H9 (cell line): ENCODE measurements around the gene VAV2. TPM values are rescaled to one million over a fixed set of nuclear protein-coding genes. Genes with fewer than 3 reads are reported as not detected.

ENCODE experiments used
- DNase-seq: peaks from one replicate; pipeline ENCODE4 v3.0.0-alpha.2; 2017
- H2AFZ ChIP-seq: one replicate; pipeline ENCODE4 v1.6.1; 2013; ENCODE audit warnings: mild to moderate bottlenecking, low read length, control low read depth, moderate library complexity
- H2AK5ac ChIP-seq: 2 replicates; pipeline ENCODE4 v1.6.1; 2013; ENCODE audit warnings: low read length, control low read depth, mixed read lengths; ENCODE audit not compliant: insufficient read length
- H2BK120ac ChIP-seq: one replicate; pipeline ENCODE4 v1.6.1; 2013; ENCODE audit warnings: low read depth, mild to moderate bottlenecking, low read length, control low read depth, inconsistent platforms; ENCODE audit not compliant: poor library complexity, severe bottlenecking
- H2BK12ac ChIP-seq: 2 replicates; pipeline ENCODE4 v1.6.1; 2013; ENCODE audit warnings: low read length, control low read depth, mixed read lengths, low read depth; ENCODE audit not compliant: insufficient read length
- H2BK15ac ChIP-seq: 2 replicates; pipeline ENCODE4 v1.6.1; 2013; ENCODE audit warnings: low read depth, low read length, control low read depth
- H2BK20ac ChIP-seq: one replicate; pipeline ENCODE4 v1.6.1; 2013; ENCODE audit warnings: low read depth, mild to moderate bottlenecking, low read length, control low read depth, inconsistent platforms; ENCODE audit not compliant: poor library complexity, severe bottlenecking
- H2BK5ac ChIP-seq: 2 replicates; pipeline ENCODE4 v1.6.1; 2013; ENCODE audit warnings: low read length, control low read depth, mixed read lengths; ENCODE audit not compliant: insufficient read length
- H3K14ac ChIP-seq: 2 replicates; pipeline ENCODE4 v1.6.1; 2013; ENCODE audit warnings: low read length, control low read depth; ENCODE audit not compliant: insufficient read depth
- H3K18ac ChIP-seq: 2 replicates; pipeline ENCODE4 v1.6.1; 2013; ENCODE audit warnings: low read depth, mild to moderate bottlenecking, mixed read lengths, low read length, control low read depth; ENCODE audit not compliant: insufficient read length
- H3K23ac ChIP-seq: 2 replicates; pipeline ENCODE4 v1.6.1; 2013; ENCODE audit warnings: low read length, control low read depth, mixed read lengths, low read depth; ENCODE audit not compliant: insufficient read length
- H3K23me2 ChIP-seq: 2 replicates; pipeline ENCODE4 v1.6.1; 2013; ENCODE audit warnings: low read depth, mild to moderate bottlenecking, mixed read lengths, low read length, control low read depth; ENCODE audit not compliant: insufficient read length, poor library complexity, severe bottlenecking
- H3K27ac ChIP-seq: 2 replicates; pipeline ENCODE4 v1.5.1; 2013; ENCODE audit warnings: low read length, control low read depth, mixed read lengths, low read depth; ENCODE audit not compliant: insufficient read length
- H3K27me3 ChIP-seq: 2 replicates; pipeline ENCODE4 v1.6.1; 2013; ENCODE audit warnings: low read length, control low read depth, inconsistent platforms; ENCODE audit not compliant: insufficient read depth
- H3K4ac ChIP-seq: 2 replicates; pipeline ENCODE4 v1.6.1; 2013; ENCODE audit warnings: low read depth, mild to moderate bottlenecking, control low read depth, inconsistent platforms, low read length, moderate library complexity
- H3K4me1 ChIP-seq: 2 replicates; pipeline ENCODE4 v1.6.1; 2013; ENCODE audit warnings: low read length, control low read depth, inconsistent platforms; ENCODE audit not compliant: insufficient read depth
- H3K4me2 ChIP-seq: 2 replicates; pipeline ENCODE4 v1.6.1; 2013; ENCODE audit warnings: low read length, control low read depth, mixed read lengths; ENCODE audit not compliant: insufficient read length, insufficient read depth
- H3K56ac ChIP-seq: 2 replicates; pipeline ENCODE4 v1.6.1; 2013; ENCODE audit warnings: low read depth, mild to moderate bottlenecking, mixed read lengths, low read length, control low read depth; ENCODE audit not compliant: insufficient read length
- H3K79me1 ChIP-seq: 2 replicates; pipeline ENCODE4 v1.6.1; 2013; ENCODE audit warnings: low read depth, mild to moderate bottlenecking, moderate library complexity, low read length, control low read depth, inconsistent platforms; ENCODE audit not compliant: insufficient read depth, poor library complexity, severe bottlenecking
- H3K79me2 ChIP-seq: 2 replicates; pipeline ENCODE4 v1.6.1; 2013; ENCODE audit warnings: low read length, control low read depth, inconsistent platforms; ENCODE audit not compliant: insufficient read depth
- H3K9ac ChIP-seq: 2 replicates; pipeline ENCODE4 v1.6.1; 2013; ENCODE audit warnings: low read length, control low read depth, mixed read lengths; ENCODE audit not compliant: insufficient read length; ENCODE audit errors: extremely low read depth
- H3K9me3 ChIP-seq: one replicate; pipeline ENCODE4 v1.6.1; 2013; ENCODE audit warnings: low read depth, low read length, inconsistent platforms; ENCODE audit not compliant: control insufficient read depth
- H3T11ph ChIP-seq: one replicate; pipeline ENCODE4 v1.6.1; 2013; ENCODE audit warnings: mild to moderate bottlenecking, low read length, control low read depth, inconsistent platforms
- H4K20me1 ChIP-seq: one replicate; pipeline ENCODE4 v1.6.1; 2013; ENCODE audit not compliant: control insufficient read depth, insufficient read length, insufficient read depth
- H4K5ac ChIP-seq: 2 replicates; pipeline ENCODE4 v1.6.1; 2013; ENCODE audit warnings: low read depth, mild to moderate bottlenecking, mixed read lengths, low read length, control low read depth; ENCODE audit not compliant: insufficient read length
- H4K8ac ChIP-seq: replicated peaks from 2 replicates; pipeline ENCODE4 v1.6.1; 2013; ENCODE audit warnings: low read length, control low read depth, mixed read lengths, low read depth; ENCODE audit not compliant: insufficient read length
- H4K91ac ChIP-seq: 2 replicates; pipeline ENCODE4 v1.6.1; 2013; ENCODE audit warnings: low read depth, mild to moderate bottlenecking, moderate library complexity, mixed read lengths, low read length, control low read depth; ENCODE audit not compliant: insufficient read length
- H3K27ac Mint-ChIP-seq, 3 experiments: 2 replicates in 2 of 3; 3 replicates in 1 of 3; pipeline ENCODE4 v1.8.0; 2020 to 2021; ENCODE audit warnings: mixed read lengths in 3 of 3, mild to moderate bottlenecking in 1 of 3, moderate library complexity in 1 of 3
- H3K27me3 Mint-ChIP-seq: 2 replicates; pipeline ENCODE4 v1.8.0; 2021; ENCODE audit warnings: low read depth, mild to moderate bottlenecking, moderate library complexity, mixed read lengths
- H3K36me3 Mint-ChIP-seq, 3 experiments: 2 replicates in 2 of 3; 3 replicates in 1 of 3; pipeline ENCODE4 v1.8.0; 2020 to 2021; ENCODE audit warnings: low read depth in 3 of 3, mixed read lengths in 3 of 3; ENCODE audit not compliant: insufficient read depth in 1 of 3
- H3K4me1 Mint-ChIP-seq, 2 experiments: 2 replicates each; pipeline ENCODE4 v1.8.0; 2020; ENCODE audit warnings: mixed read lengths in 2 of 2
- H3K4me3 Mint-ChIP-seq, 2 experiments: 2 replicates in 1 of 2; 3 replicates in 1 of 2; pipeline ENCODE4 v1.8.0; 2020 to 2021; ENCODE audit warnings: mild to moderate bottlenecking in 2 of 2, mixed read lengths in 2 of 2, moderate library complexity in 1 of 2
- H3K9me3 Mint-ChIP-seq, 2 experiments: 2 replicates in 1 of 2; 3 replicates in 1 of 2; pipeline ENCODE4 v1.8.0; 2020; ENCODE audit warnings: mild to moderate bottlenecking in 2 of 2, mixed read lengths in 2 of 2, moderate library complexity in 1 of 2
- CTCF ChIP-seq: fragments of 200-600 bp; sonication (generic); conservative IDR thresholded peaks from 3 replicates; pipeline ENCODE4 v1.8.0; 2021; ENCODE audit warnings: antibody characterized with exemption, mild to moderate bottlenecking
- WGBS: extraction: QIAGEN DNeasy Blood & Tissue Kit; methylation state at CpG from one replicate; pipeline ENCODE4 v1.1.7; 2013; ENCODE audit warnings: missing lambda C conversion rate, low lambda C conversion rate, mixed read lengths; ENCODE audit not compliant: insufficient read length; ENCODE audit errors: extremely low coverage; 5-methylcytosine and 5-hydroxymethylcytosine counted together
- total RNA-seq: library from RNA; stranded (reverse); gene quantifications from 2 replicates; pipeline ENCODE4 v1.2.1, GENCODE V29; 2021

Gene VAV2
- total RNA-seq, 1 experiment from 2014 or later = 58.7 TPM

GRCh38 chr9:134028575-134029247 is 36.6 kb upstream of the VAV2 start:
- H3K4me2 ChIP-seq = no peak overlapping the region
- no peak overlapping the region for H2BK5ac ChIP-seq
- no peaks in the 10 kb centered on the region for H3K9me3 Mint-ChIP-seq
- peaks cover 2% of the 10 kb centered on the region for H3K27me3 Mint-ChIP-seq
- no peaks in the 10 kb centered on the region for H3K4me1 ChIP-seq
- no peaks in the 10 kb centered on the region for H3K79me2 ChIP-seq
- no peaks in the 10 kb centered on the region for H3K9me3 ChIP-seq
- H3K23ac ChIP-seq = no peak overlapping the region
- no peaks in the 10 kb centered on the region for H3K79me1 ChIP-seq
- H3K56ac ChIP-seq = no peak overlapping the region
- H4K91ac ChIP-seq = no peak overlapping the region
- no peak overlapping the region for H3K4ac ChIP-seq
- no peak overlapping the region for H3K27ac ChIP-seq
- no peak overlapping the region for H3K18ac ChIP-seq
- H3K36me3 Mint-ChIP-seq = peaks cover 4 to 28% (median 28%) of the 10 kb centered on the region in 3 experiments; a peak in 5 of 7 replicates
- H3K23me2 ChIP-seq = peaks cover 5% of the 10 kb centered on the region
- peak overlapping the region in 1 of 3 experiments; percentile 80; a peak in 1 of 7 replicates for H3K27ac Mint-ChIP-seq
- H3T11ph ChIP-seq = no peak overlapping the region
- no peak overlapping the region for H3K14ac ChIP-seq
- H2AFZ ChIP-seq = no peak overlapping the region
- H2BK120ac ChIP-seq = no peak overlapping the region
- H2AK5ac ChIP-seq = no peak overlapping the region
- H2BK20ac ChIP-seq = no peak overlapping the region
- no peaks in the 10 kb centered on the region for H4K20me1 ChIP-seq
- H4K5ac ChIP-seq = no peak overlapping the region
- no peak for TF ChIP-seq CTCF
- DNase-seq = no peak
- H3K4me3 Mint-ChIP-seq = no peak overlapping the region
- no CpG with 5 or more reads among the region's 22 CpGs for WGBS
- no peak overlapping the region for H4K8ac ChIP-seq
- H3K4me1 Mint-ChIP-seq = peaks cover 11 to 17% of the 10 kb centered on the region in 2 experiments
- no peak overlapping the region for H2BK12ac ChIP-seq
- no peak overlapping the region for H2BK15ac ChIP-seq
- no peak overlapping the region for H3K9ac ChIP-seq
- no peaks in the 10 kb centered on the region for H3K27me3 ChIP-seq
